HG03575 (cell line): ENCODE results near the gene CCDC47.

Source experiments
- ATAC-seq: cut with Tn5 transposase; IDR thresholded peaks from one replicate; pipeline ENCODE4 v1.9.1; 2021; ENCODE audit not compliant: unreplicated experiment, insufficient number of reproducible peaks, low FRiP score; ENCODE audit errors: extremely low read depth

CCDC47 gene

GRCh38 chr17:63786971-63787711 is 13.7 kb upstream of the CCDC47 start:
- no peak for ATAC-seq

- no peak for ATAC-seq
These were observed 12.7 kb upstream of the CCDC47 start for GRCh38 chr17:63786117-63786516.

- ATAC-seq: no peak
These were observed 12.2 kb upstream of the CCDC47 start for GRCh38 chr17:63785556-63785955.

GRCh38 chr17:63783522-63783921 is 10.1 kb upstream of the CCDC47 start:
- ATAC-seq: no peak

- ATAC-seq: no peak
These were observed 7.5 kb upstream of the CCDC47 start for GRCh38 chr17:63780928-63781327.

GRCh38 chr17:63780507-63780906 is 7.1 kb upstream of the CCDC47 start:
- ATAC-seq: no peak

- ATAC-seq: no peak
These were observed 2.0 kb upstream of the CCDC47 start for GRCh38 chr17:63775420-63775819.

- no peak for ATAC-seq
These were observed 1.5 kb upstream of the CCDC47 start for GRCh38 chr17:63774969-63775265.

GRCh38 chr17:63774141-63774968 is 958 bp upstream of the CCDC47 start, which contains the start of gene DDX42:
TSS of gene DDX42 (plus strand) at chr17:63774170. CDS start at chr17:63787050, 12,880 bp downstream.
- ATAC-seq: no peak

GRCh38 chr17:63772801-63773271 is 561 bp downstream of the CCDC47 start:
- ATAC-seq: no peak

- no peak for ATAC-seq
These were observed 5.0 kb downstream of the CCDC47 start for GRCh38 chr17:63768433-63768832.

GRCh38 chr17:63766754-63767153 is 6.6 kb downstream of the CCDC47 start:
- no peak for ATAC-seq

GRCh38 chr17:63764716-63765115 is 8.7 kb downstream of the CCDC47 start:
- ATAC-seq: no peak

- ATAC-seq: no peak
These were observed 11.0 kb downstream of the CCDC47 start for GRCh38 chr17:63762161-63763078.

- ATAC-seq: no peak
These were observed 12.4 kb downstream of the CCDC47 start for GRCh38 chr17:63760771-63761539.

GRCh38 chr17:63758428-63758827 is 15.0 kb downstream of the CCDC47 start:
- ATAC-seq: no peak

- no peak for ATAC-seq
These were observed 19.4 kb downstream of the CCDC47 start for GRCh38 chr17:63754046-63754445.

GRCh38 chr17:63753215-63753614 is 20.2 kb downstream of the CCDC47 start:
- ATAC-seq: no peak

GRCh38 chr17:63752707-63753106 is 20.7 kb downstream of the CCDC47 start:
- no peak for ATAC-seq
